Left lung (tissue), 10 donors: ENCODE data around the gene DLG2. TPM values are rescaled to one million over a fixed set of nuclear protein-coding genes. Genes with fewer than 3 reads are reported as not detected.
A peak's percentile ranks its signal among the peaks of the same experiment; 100 is the strongest.

Experiments used
- ATAC-seq: fragments of 200-7000 bp; cut with Tn5 transposase; one replicate; pipeline ENCODE4 v1.9.1; 2020; ENCODE audit warnings: moderate library complexity
- DNase-seq, 4 donors: peaks; one replicate each; pipeline ENCODE4 v3.0.0-alpha.2; 2013 to 2020
- H3K27ac ChIP-seq, 2 donors: fragments of 200-600 bp; sonication (generic) in 1 of 2; one replicate each; pipeline versions ENCODE4 v1.5.0 to v1.8.0; 2020 to 2021
- H3K27me3 ChIP-seq, 2 donors: fragments of 200-600 bp; sonication (generic) in 1 of 2; one replicate each; pipeline versions ENCODE4 v1.5.0 to v1.8.0; 2020 to 2021
- H3K36me3 ChIP-seq, 2 donors: fragments of 200-600 bp; sonication (generic) in 1 of 2; one replicate each; pipeline versions ENCODE4 v1.5.0 to v1.8.0; 2020 to 2021
- H3K4me1 ChIP-seq, 2 donors: fragments of 200-600 bp; one replicate each; pipeline ENCODE4 v1.8.0; 2021
- H3K4me3 ChIP-seq, 2 donors: fragments of 200-600 bp; sonication (generic) in 1 of 2; one replicate each; pipeline versions ENCODE4 v1.5.0 to v1.8.0; 2020 to 2021; ENCODE audit warnings: mild to moderate bottlenecking in 1 of 2
- H3K9me3 ChIP-seq, 2 donors: fragments of 200-600 bp; sonication (generic) in 1 of 2; one replicate each; pipeline versions ENCODE4 v1.5.0 to v1.8.0; 2020 to 2021
- intact Hi-C, 2 donors: fragments of 100-400 bp; cut with DNase I; formaldehyde crosslinking; loops; one replicate each; pipeline versions ENCODE4 v1.11.2 to v1.14.2; 2022
- polyA plus RNA-seq, 6 donors: library from polyadenylated mRNA; unstranded; fragments of 120-200 nt; gene quantifications; one replicate each; pipeline ENCODE4 v1.2.1, GENCODE V29; 2013; ENCODE audit not compliant: insufficient read length in 6 of 6
- total RNA-seq, 2 donors: library from RNA; stranded (reverse); fragmentation: NEBNext Ultra II Directional; extraction: Animal tissue kit (Norgen Biotek cat#: 25700); gene quantifications; one replicate each; pipeline ENCODE4 v1.2.1, GENCODE V29; 2021
- TF ChIP-seq, protein P1 (sequence below), 2 donors: fragments of 200-600 bp; sonication (generic) in 1 of 2; IDR thresholded peaks; one replicate each; pipeline versions ENCODE4 v1.5.0 to v1.8.0; 2021; ENCODE audit warnings: antibody characterized with exemption in 2 of 2
- donor health status: DM: no; HTN: yes; CAD: no.
- donor health status: DM: no; HTN: no; CAD: no.

The DLG2 gene
- total and polyA plus RNA-seq, 8 donors, result 4.5 to 15.0 (median 8.6) TPM

DNA sequence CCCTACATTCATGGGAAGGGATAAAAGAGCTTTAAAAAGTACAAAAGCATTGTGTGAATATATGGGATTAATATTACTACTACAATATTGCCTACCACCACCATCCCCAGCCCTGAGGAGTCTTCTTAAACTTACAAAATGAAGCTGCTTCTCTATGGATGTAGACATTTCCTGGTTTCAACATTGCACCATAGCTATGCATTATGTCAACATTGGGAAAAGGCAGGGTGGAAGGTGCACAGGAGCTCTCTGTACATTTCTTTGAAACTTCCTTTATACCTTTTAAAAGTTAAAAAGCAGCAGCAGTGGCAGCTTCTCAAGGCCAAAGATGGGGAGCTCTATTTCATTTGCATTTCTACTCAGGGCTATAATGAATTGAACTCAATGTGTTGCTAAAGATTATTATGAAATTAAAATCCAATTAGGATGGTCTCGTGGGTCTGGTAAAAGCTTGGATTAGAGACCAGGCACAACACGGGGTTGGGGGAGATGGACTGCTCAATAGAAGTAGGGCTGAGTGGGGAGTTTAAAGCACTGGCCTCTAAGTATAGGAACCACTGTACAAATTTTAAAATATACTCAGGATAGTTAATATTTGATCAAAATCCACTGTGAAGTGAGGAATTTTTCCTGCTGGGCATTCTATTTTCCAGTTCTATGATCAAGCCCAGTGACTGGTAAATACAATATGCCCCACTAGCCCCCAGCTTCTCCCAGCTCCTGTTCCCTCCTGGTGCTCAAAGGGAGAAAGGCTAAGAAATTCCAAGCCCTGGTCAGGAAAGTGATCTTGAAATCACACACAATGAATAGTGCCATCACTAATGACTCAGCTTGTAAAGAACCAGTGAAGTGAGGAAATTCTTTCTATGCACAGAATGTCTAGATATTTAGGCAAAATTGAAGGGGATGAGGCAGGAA is 1978.3 kb downstream of the DLG2 start:
- DNase-seq (no peak), ATAC-seq (peak; percentile 68)
- H3K9me3 ChIP-seq, result no peaks in the 10 kb centered on the region
- intact Hi-C loops, result no loop called here
- H3K27ac ChIP-seq, result no peak overlapping the region
- H3K27me3 ChIP-seq, result no peaks in the 10 kb centered on the region
- H3K4me3 ChIP-seq, result no peak overlapping the region
- H3K36me3 ChIP-seq, result no peaks in the 10 kb centered on the region
- no peaks in the 10 kb centered on the region for H3K4me1 ChIP-seq
- TF ChIP-seq, protein P1, sequence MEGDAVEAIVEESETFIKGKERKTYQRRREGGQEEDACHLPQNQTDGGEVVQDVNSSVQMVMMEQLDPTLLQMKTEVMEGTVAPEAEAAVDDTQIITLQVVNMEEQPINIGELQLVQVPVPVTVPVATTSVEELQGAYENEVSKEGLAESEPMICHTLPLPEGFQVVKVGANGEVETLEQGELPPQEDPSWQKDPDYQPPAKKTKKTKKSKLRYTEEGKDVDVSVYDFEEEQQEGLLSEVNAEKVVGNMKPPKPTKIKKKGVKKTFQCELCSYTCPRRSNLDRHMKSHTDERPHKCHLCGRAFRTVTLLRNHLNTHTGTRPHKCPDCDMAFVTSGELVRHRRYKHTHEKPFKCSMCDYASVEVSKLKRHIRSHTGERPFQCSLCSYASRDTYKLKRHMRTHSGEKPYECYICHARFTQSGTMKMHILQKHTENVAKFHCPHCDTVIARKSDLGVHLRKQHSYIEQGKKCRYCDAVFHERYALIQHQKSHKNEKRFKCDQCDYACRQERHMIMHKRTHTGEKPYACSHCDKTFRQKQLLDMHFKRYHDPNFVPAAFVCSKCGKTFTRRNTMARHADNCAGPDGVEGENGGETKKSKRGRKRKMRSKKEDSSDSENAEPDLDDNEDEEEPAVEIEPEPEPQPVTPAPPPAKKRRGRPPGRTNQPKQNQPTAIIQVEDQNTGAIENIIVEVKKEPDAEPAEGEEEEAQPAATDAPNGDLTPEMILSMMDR (IDR thresholded peaks at IDR 0.05), result no peak

DNA sequence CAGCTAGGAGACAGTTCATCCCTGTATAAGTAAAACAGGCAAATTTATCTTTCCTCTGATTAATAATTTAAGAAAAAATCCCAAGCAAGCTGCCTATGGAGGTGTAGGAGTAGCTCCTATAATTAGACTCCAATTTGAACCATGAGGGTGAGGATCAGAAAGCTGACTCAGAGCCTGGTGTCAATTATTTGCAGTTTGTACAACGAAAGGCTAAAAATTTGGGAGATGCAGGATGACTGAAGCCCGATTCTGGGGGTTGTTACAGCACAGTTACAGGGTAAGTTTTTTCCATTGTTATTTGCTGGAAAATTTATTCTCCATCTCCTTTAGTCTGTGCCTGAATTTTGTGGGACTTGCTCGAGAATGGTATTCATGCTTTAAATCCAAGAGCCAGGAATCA is 1981.6 kb downstream of the DLG2 start:
- H3K4me3 ChIP-seq, result no peak overlapping the region
- intact Hi-C loops, result no loop called here
- ATAC-seq, result no peak
- H3K4me1 ChIP-seq, result no peaks in the 10 kb centered on the region
- TF ChIP-seq, protein P1 (IDR thresholded peaks at IDR 0.05), result no peak
- H3K36me3 ChIP-seq, result no peaks in the 10 kb centered on the region
- no peak overlapping the region for H3K27ac ChIP-seq
- H3K9me3 ChIP-seq, result no peaks in the 10 kb centered on the region
- no peak for DNase-seq
- H3K27me3 ChIP-seq, result no peaks in the 10 kb centered on the region

DNA sequence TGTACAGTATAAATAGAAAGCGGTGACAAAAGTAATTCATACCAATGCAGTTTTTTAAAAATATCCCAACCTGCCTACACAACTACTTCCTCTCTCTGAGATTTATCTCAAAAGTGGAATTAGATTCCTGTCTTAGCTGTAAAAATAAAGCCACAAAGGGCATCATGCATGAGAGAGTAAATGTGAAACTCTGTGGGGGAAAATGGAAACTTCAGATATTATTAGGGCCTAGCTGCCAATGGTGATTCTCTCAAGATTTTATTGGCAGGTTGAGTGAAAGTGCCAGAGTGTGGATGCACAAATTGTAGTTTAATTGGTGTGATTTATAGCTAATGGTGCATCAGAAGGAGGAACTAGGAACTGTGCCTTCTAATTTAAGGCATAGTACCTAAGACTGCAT is 1984.0 kb downstream of the DLG2 start:
- Histone ChIP-seq H3K36me3 (no peaks in the 10 kb centered on the region), H3K27me3 (no peaks in the 10 kb centered on the region), H3K4me3 (no peak overlapping the region), H3K27ac (no peak overlapping the region), H3K4me1 (no peaks in the 10 kb centered on the region), H3K9me3 (no peaks in the 10 kb centered on the region)
- DNase-seq, result no peak
- no peak for ATAC-seq
- TF ChIP-seq, protein P1 (IDR thresholded peaks at IDR 0.05), result no peak
- intact Hi-C loops, result no loop called here

DNA sequence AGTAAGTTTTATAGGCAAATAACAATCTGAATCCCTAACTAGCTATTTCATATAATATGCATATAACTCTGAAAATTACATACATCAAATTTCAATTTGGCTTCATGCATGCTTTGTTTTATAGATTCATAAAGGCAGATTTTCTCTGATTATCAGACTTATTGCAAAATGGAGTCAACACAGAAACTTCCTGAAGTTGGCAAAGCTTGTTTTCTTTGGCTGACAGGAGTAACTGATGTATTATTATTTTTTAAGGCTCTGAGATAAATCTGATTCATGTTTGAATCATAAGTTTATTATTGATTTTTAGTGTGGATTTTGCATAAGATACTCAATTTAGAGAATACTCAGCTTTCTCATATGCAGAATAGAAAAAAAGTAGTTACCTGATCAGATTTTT is 1984.6 kb downstream of the DLG2 start:
- DNase-seq, result no peak
- no peak for ATAC-seq
- H3K4me3 ChIP-seq, result no peak overlapping the region
- H3K27ac ChIP-seq, result no peak overlapping the region
- H3K4me1 ChIP-seq, result no peaks in the 10 kb centered on the region
- TF ChIP-seq, protein P1 (IDR thresholded peaks at IDR 0.05), result no peak
- no peaks in the 10 kb centered on the region for H3K36me3 ChIP-seq
- no peaks in the 10 kb centered on the region for H3K27me3 ChIP-seq
- H3K9me3 ChIP-seq, result no peaks in the 10 kb centered on the region
- intact Hi-C loops, result no loop called here

DNA sequence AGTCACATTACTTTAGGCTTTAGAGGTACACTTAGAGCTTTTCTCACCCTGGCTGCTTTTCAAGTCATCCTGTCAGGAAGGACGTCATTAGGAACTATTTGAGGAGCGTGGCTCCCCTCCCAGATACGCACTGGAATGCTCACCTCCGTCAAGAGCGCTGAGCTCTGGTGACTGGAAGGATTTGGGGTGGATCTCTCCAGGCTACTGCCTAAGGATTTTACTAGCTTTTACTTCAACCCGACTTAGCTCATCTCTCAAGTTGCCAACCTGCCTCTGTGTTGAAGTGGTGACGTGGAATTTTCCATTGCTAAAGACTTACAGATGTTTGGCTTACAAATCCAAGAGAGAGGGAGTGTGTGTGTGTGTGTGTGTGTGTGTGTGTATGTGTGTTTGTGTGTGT is 1985.6 kb downstream of the DLG2 start:
- DNase-seq, result peak in 3 of 4 donors; percentile 12 to 36 (median 28)
- Histone ChIP-seq H3K36me3 (no peaks in the 10 kb centered on the region), H3K27me3 (no peaks in the 10 kb centered on the region), H3K4me3 (no peak overlapping the region), H3K4me1 (no peaks in the 10 kb centered on the region), H3K9me3 (no peaks in the 10 kb centered on the region), H3K27ac (no peak overlapping the region)
- peak; percentile 92 for ATAC-seq
- TF ChIP-seq, protein P1 (IDR thresholded peaks at IDR 0.05), result no peak
- intact Hi-C loops, result no loop called here
